GM13976 (cell line): ENCODE measurements around the gene SLC12A2.

Source experiments
- DNase-seq: peaks from one replicate; pipeline ENCODE4 v3.0.0; 2012; ENCODE audit warnings: low spot score
- in situ Hi-C: fragments of 300-500 bp; cut with MboI; formaldehyde crosslinking; loops from one replicate; pipeline ENCODE4 v1.12.0; 2022; ENCODE audit warnings: low sequenced_read_pairs, mixed read lengths, inconsistent platforms; ENCODE audit not compliant: unreplicated experiment
- TF ChIP-seq, protein P1 (sequence below): IDR thresholded peaks from 2 replicates; pipeline ENCODE4 v1.5.1; 2012; ENCODE audit warnings: borderline replicate concordance, mild to moderate bottlenecking; ENCODE audit not compliant: insufficient read depth; ENCODE audit errors: extremely low read depth, missing control alignments, control extremely low read depth

The SLC12A2 gene

DNA sequence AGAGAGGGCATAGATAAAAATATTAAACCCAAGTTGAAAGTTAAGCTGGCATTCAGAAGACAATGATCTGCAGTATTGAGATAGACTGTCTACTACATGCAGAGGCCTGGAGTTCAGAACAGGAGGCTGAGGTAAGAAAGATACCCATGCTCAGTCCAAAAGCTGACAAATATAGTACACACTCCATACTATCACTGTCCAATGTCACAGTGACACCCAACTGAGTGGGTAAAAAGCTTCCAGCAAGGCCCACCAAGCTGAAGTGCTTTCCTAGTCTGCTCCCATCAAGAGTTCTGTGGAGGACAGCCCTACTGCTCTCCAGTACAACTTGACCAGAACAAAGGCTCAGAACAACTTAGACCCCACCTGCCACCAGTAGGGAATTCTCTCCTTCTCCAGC lies 124.9 kb downstream of the SLC12A2 start:
- in situ Hi-C loops = loop anchor here (10.0 to 25.0 kb wide), 3 partner anchors 324 to 454 kb away; no protein-coding TSS in a partner anchor
- DNase-seq = no peak
- TF ChIP-seq, protein P1, sequence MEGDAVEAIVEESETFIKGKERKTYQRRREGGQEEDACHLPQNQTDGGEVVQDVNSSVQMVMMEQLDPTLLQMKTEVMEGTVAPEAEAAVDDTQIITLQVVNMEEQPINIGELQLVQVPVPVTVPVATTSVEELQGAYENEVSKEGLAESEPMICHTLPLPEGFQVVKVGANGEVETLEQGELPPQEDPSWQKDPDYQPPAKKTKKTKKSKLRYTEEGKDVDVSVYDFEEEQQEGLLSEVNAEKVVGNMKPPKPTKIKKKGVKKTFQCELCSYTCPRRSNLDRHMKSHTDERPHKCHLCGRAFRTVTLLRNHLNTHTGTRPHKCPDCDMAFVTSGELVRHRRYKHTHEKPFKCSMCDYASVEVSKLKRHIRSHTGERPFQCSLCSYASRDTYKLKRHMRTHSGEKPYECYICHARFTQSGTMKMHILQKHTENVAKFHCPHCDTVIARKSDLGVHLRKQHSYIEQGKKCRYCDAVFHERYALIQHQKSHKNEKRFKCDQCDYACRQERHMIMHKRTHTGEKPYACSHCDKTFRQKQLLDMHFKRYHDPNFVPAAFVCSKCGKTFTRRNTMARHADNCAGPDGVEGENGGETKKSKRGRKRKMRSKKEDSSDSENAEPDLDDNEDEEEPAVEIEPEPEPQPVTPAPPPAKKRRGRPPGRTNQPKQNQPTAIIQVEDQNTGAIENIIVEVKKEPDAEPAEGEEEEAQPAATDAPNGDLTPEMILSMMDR = no peak

GRCh38 chr5:128212191-128212806 lies 128.7 kb downstream of the SLC12A2 start:
- TF ChIP-seq, protein P1 = no peak
- no peak for DNase-seq
- in situ Hi-C loops = loop anchor here (10.0 to 25.0 kb wide), 2 partner anchors 283 to 450 kb away; no protein-coding TSS in a partner anchor

GRCh38 chr5:128213340-128213739 lies 129.8 kb downstream of the SLC12A2 start:
- in situ Hi-C loops = loop anchor here (10.0 to 25.0 kb wide), 2 partner anchors 281 to 449 kb away; no protein-coding TSS in a partner anchor
- TF ChIP-seq, protein P1 = peak; percentile 65
- DNase-seq = no peak

GRCh38 chr5:128213833-128214232 lies 130.3 kb downstream of the SLC12A2 start:
- in situ Hi-C loops = loop anchor here (10.0 to 25.0 kb wide), 2 partner anchors 281 to 448 kb away; no protein-coding TSS in a partner anchor
- TF ChIP-seq, protein P1 = no peak
- no peak for DNase-seq

DNA sequence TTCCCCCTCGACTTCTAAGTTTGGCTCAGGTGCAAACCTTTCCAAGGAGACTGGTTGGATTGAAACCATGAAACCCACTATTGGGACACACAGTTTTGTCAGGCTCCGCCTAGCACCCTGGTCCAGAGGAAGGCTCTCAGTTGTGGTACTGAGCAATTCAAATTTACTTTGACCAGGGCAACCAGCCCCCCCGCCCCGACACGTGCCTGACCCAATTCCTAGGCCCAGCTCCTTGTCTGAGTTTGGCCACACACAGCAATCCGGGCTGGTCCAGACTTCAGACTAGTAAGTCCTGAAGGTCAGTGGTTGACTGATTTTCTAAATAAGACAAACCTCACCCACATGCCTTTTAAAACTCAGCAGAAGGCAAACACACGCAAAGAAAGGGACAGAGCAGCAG lies 132.7 kb downstream of the SLC12A2 start:
- TF ChIP-seq, protein P1 = no peak
- no peak for DNase-seq
- in situ Hi-C loops = loop anchor here (10.0 to 25.0 kb wide), 2 partner anchors 279 to 446 kb away; no protein-coding TSS in a partner anchor

- in situ Hi-C loops = loop anchor here (10.0 to 25.0 kb wide), 2 partner anchors 278 to 445 kb away; no protein-coding TSS in a partner anchor
- no peak for DNase-seq
- TF ChIP-seq, protein P1 = no peak
Observed at GRCh38 chr5:128216860-128217531, 133.4 kb downstream of the SLC12A2 start.
